OCI-LY7 (cell line): Measurements from ENCODE around the gene SMYD4.

Experiments used
- EZH2phosphoT487 ChIP-seq: fragments of 200-600 bp; sonication (generic); IDR thresholded peaks from 2 replicates; pipeline ENCODE4 v1.6.1; 2018; ENCODE audit warnings: low read depth, borderline replicate concordance, mild to moderate bottlenecking, mixed run types, antibody characterized with exemption, low read length, moderate library complexity, mixed read lengths
- TF ChIP-seq, protein P1 (sequence below): fragments of 200-600 bp; sonication (generic); conservative IDR thresholded peaks from 2 replicates; pipeline ENCODE4 v1.5.1; 2014; ENCODE audit warnings: mild to moderate bottlenecking, antibody characterized with exemption, low read length, moderate library complexity, mixed read lengths

DNA sequence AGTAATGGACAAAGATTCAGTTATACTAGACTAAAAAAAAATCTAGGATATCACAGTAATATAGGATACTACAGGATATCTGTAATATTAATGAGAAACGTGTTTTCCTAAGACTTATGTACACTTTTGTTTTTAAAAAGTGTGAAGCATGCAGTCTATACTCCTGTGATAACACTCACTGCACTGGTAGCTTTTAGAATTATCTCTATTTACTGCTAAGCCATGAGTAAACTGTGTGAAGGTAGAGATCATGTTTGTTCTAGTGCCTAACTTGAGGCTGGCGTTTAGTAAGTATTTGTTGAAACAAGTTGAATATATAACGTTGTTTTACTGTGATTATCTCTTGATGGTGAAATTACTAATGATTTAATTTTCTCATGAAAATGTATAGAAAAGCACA lies 24.0 kb upstream of the SMYD4 start:
- TF ChIP-seq, protein P1, sequence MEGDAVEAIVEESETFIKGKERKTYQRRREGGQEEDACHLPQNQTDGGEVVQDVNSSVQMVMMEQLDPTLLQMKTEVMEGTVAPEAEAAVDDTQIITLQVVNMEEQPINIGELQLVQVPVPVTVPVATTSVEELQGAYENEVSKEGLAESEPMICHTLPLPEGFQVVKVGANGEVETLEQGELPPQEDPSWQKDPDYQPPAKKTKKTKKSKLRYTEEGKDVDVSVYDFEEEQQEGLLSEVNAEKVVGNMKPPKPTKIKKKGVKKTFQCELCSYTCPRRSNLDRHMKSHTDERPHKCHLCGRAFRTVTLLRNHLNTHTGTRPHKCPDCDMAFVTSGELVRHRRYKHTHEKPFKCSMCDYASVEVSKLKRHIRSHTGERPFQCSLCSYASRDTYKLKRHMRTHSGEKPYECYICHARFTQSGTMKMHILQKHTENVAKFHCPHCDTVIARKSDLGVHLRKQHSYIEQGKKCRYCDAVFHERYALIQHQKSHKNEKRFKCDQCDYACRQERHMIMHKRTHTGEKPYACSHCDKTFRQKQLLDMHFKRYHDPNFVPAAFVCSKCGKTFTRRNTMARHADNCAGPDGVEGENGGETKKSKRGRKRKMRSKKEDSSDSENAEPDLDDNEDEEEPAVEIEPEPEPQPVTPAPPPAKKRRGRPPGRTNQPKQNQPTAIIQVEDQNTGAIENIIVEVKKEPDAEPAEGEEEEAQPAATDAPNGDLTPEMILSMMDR, result no peak
- TF ChIP-seq EZH2phosphoT487, result no peak
